Psoas muscle (tissue), 8 donors: ENCODE data around the gene HEBP1. TPM values are rescaled to one million over a fixed set of nuclear protein-coding genes. Genes with fewer than 3 reads are reported as not detected.

Experiments used
- ATAC-seq, 4 donors: fragments of 200-7000 bp; cut with Tn5 transposase; one replicate each; pipeline ENCODE4 v1.9.1; 2020; ENCODE audit warnings: moderate library complexity in 3 of 4, mild to moderate bottlenecking in 2 of 4
- DNase-seq, 2 donors: peaks; one replicate each; pipeline ENCODE4 v3.0.0-alpha.2; 2020
- H3K27ac ChIP-seq: fragments of 200-600 bp; one replicate; pipeline ENCODE4 v1.8.0; 2022
- H3K27me3 ChIP-seq, 3 donors: fragments of 200-600 bp in 1 of 3; one replicate each; pipeline versions ENCODE4 v1.6.1 to v1.8.0; 2013 to 2022; ENCODE audit warnings: low read length in 2 of 3, mild to moderate bottlenecking in 2 of 3, moderate library complexity in 1 of 3; ENCODE audit not compliant: insufficient read depth in 3 of 3
- H3K36me3 ChIP-seq, 2 donors: fragments of 200-600 bp in 1 of 2; one replicate each; pipeline versions ENCODE4 v1.6.1 to v1.8.0; 2013 to 2022; ENCODE audit warnings: low read depth in 1 of 2, mild to moderate bottlenecking in 1 of 2, moderate library complexity in 1 of 2; ENCODE audit not compliant: insufficient read depth in 1 of 2
- H3K4me1 ChIP-seq: fragments of 200-600 bp; one replicate; pipeline ENCODE4 v1.8.0; 2022
- H3K4me3 ChIP-seq: fragments of 200-600 bp; one replicate; pipeline ENCODE4 v1.8.0; 2022; ENCODE audit warnings: mild to moderate bottlenecking
- H3K9me3 ChIP-seq: fragments of 200-600 bp; one replicate; pipeline ENCODE4 v1.8.0; 2022
- CTCF ChIP-seq: fragments of 200-600 bp; IDR thresholded peaks from one replicate; pipeline ENCODE4 v1.8.0; 2022; ENCODE audit warnings: antibody characterized with exemption
- WGBS, 3 donors: extraction: QIAGEN DNeasy Blood & Tissue Kit; methylation state at CpG; one replicate each; pipeline versions ENCODE4 v1.1.6 to v1.1.7; 2013; 5-methylcytosine and 5-hydroxymethylcytosine counted together
- intact Hi-C, 2 donors: fragments of 100-400 bp; cut with DNase I; formaldehyde crosslinking; loops; one replicate each; pipeline versions ENCODE4 v1.11.0 to v1.14.2; 2022
- long read RNA-seq, 2 donors: library from polyadenylated mRNA; unstranded; transcript quantifications; one replicate each; pipeline ENCODE4 v2.0.0, GENCODE V29; 2021
- polyA plus RNA-seq, 3 donors: library from polyadenylated mRNA; stranded (reverse); fragments of 200-250 nt; gene quantifications; one replicate each; pipeline ENCODE4 v1.2.3, GENCODE V29; 2013
- total RNA-seq, 4 donors: library from RNA; stranded (reverse); fragmentation: NEBNext Ultra II Directional in 2 of 4; extraction: Animal tissue kit (Norgen Biotek cat#: 25700) in 2 of 4; gene quantifications; one replicate each; pipeline versions ENCODE4 v1.2.1 to v1.2.4, GENCODE V29; 2021 to 2023
- donor health status: healthy with polysubstance abuse.
- donor health status: DM: no; HTN: no; CAD: no; lungs with moderate emphysema.
- donor health status: Bipolar disorder and iron deficiency.
- donor health status: healthy.
- donor health status: DM: yes; HTN: yes; CAD: no.
- donor health status: DM: no; HTN: no; CAD: no.
- donor health status: DM: no; HTN: no; CAD: no.
- donor health status: DM: yes; HTN: yes; CAD: no.

HEBP1 gene
- 10 to 100 TPM; 27.0 to 39.3 (median 35.5) TPM for total RNA-seq
- 10 to 100 TPM; 19.4 to 38.4 (median 31.5) TPM for polyA plus RNA-seq
- long read RNA-seq, donor 1, transcript HEBP1-201 (4 exons, 1,173 nt) = major isoform, 30 of 30 reads
- long read RNA-seq, donor 1, partial matches to known transcripts = 0 of 30 reads
- long read RNA-seq, donor 1, other reads (novel, unspliced or antisense) = 0 of 30 reads
- long read RNA-seq, donor 2, transcript HEBP1-201 (4 exons, 1,173 nt) = major isoform, 44 of 47 reads
- long read RNA-seq, donor 2, partial matches to known transcripts = 0 of 47 reads
- long read RNA-seq, donor 2, other reads (novel, unspliced or antisense) = 3 of 47 reads

- peak within 1 kb of the TSS; percentile 86 for H3K27ac ChIP-seq
- TF ChIP-seq CTCF = no peak
- intact Hi-C loops = loop anchor here (5.0 kb wide), 3 partner anchors 42 to 207 kb away; partner anchors contain the start of gene FAM234B (in 2 of the 2)
- no peaks in the 10 kb centered on the region for H3K9me3 ChIP-seq
- no peaks in the 10 kb centered on the region for H3K27me3 ChIP-seq
- peaks cover 15% of the 10 kb centered on the region for H3K4me1 ChIP-seq
- H3K36me3 ChIP-seq = no peaks in the 10 kb centered on the region
- DNase-seq (peak; percentile 95 to 98), ATAC-seq (peak; percentile 98 to 99 (median 98))
- H3K4me3 ChIP-seq = peak within 1 kb of the TSS; percentile 92
- 0 to 1% (median 1%) methylated on average over 41 to 69 of the region's 69 CpGs for WGBS, 3 donors
Measured at GRCh38 chr12:12999959-13000615, at the start of gene HEBP1. Gene HEBP1, minus strand, starts transcription at chr12:13000265. Its CDS starts 151 bp downstream, at chr12:13000114.

- Histone ChIP-seq H3K27me3 (no peaks in the 10 kb centered on the region), H3K4me3 (no peak overlapping the region), H3K36me3 (no peaks in the 10 kb centered on the region), H3K4me1 (peaks cover 3% of the 10 kb centered on the region), H3K9me3 (no peaks in the 10 kb centered on the region), H3K27ac (no peak overlapping the region)
- WGBS, 3 donors = 40 to 57% (median 53%) methylated on average over 3 of the region's 3 CpGs
- TF ChIP-seq CTCF = no peak
- ATAC-seq = no peak
- intact Hi-C loops = loop anchor here in 1 of 2 donors (10.0 kb wide), 1 partner anchor 135 kb away; no protein-coding TSS in a partner anchor
- no peak for DNase-seq
Measured at GRCh38 chr12:13049816-13050215, 49.8 kb upstream of the HEBP1 start.

- no peak for TF ChIP-seq CTCF
- H3K9me3 ChIP-seq = no peaks in the 10 kb centered on the region
- WGBS, 3 donors = 93 to 100% (median 97%) methylated on average over 1 of the region's 1 CpG
- no peak for DNase-seq
- ATAC-seq = no peak
- intact Hi-C loops = loop anchor here in 1 of 2 donors (10.0 kb wide), 1 partner anchor 132 kb away; no protein-coding TSS in a partner anchor
- no peak overlapping the region for H3K4me3 ChIP-seq
- H3K27me3 ChIP-seq = no peaks in the 10 kb centered on the region
- no peaks in the 10 kb centered on the region for H3K36me3 ChIP-seq
- no peak overlapping the region for H3K27ac ChIP-seq
- peaks cover 3% of the 10 kb centered on the region for H3K4me1 ChIP-seq
Measured at GRCh38 chr12:13046964-13047363, 46.9 kb upstream of the HEBP1 start.

GRCh38 chr12:13045816-13046215 lies 45.8 kb upstream of the HEBP1 start:
- DNase-seq (no peak), ATAC-seq (no peak)
- H3K36me3 ChIP-seq = no peaks in the 10 kb centered on the region
- TF ChIP-seq CTCF = no peak
- peaks cover 3% of the 10 kb centered on the region for H3K4me1 ChIP-seq
- H3K4me3 ChIP-seq = no peak overlapping the region
- intact Hi-C loops = loop anchor here in 1 of 2 donors (10.0 kb wide), 1 partner anchor 131 kb away; no protein-coding TSS in a partner anchor
- WGBS, 3 donors = 93 to 98% (median 97%) methylated on average over 8 of the region's 8 CpGs
- no peaks in the 10 kb centered on the region for H3K27me3 ChIP-seq
- no peaks in the 10 kb centered on the region for H3K9me3 ChIP-seq
- no peak overlapping the region for H3K27ac ChIP-seq
